ENCODE results near the gene CHMP3.
A peak's percentile ranks its signal among the peaks of the same experiment; 100 is the strongest.

Gene CHMP3

GRCh38 chr2:86461042-86461743 is 102.0 kb downstream of the CHMP3 start:
- no peak for DNase-seq

- DNase-seq, result no peak
Measured at GRCh38 chr2:86455181-86455580, 108.1 kb downstream of the CHMP3 start.

GRCh38 chr2:86454238-86454637 is 109.0 kb downstream of the CHMP3 start:
- no peak for DNase-seq

GRCh38 chr2:86453836-86454235 is 109.4 kb downstream of the CHMP3 start:
- peak; percentile 28 for DNase-seq

Data from DMS79 treated with DMSO at 0.1 percent for 48 hours (cell line).